Muscle layer of colon (tissue), 2 donors: ENCODE results near the gene DPP8.

Experiments used
- H3K27ac ChIP-seq: one replicate; pipeline ENCODE4 v1.7.0; 2013; ENCODE audit warnings: low read depth, mild to moderate bottlenecking, low read length, moderate library complexity
- H3K27me3 ChIP-seq, 2 donors: one replicate each; pipeline ENCODE4 v1.7.0; 2013; ENCODE audit warnings: low read length in 2 of 2, mild to moderate bottlenecking in 2 of 2; ENCODE audit not compliant: insufficient read depth in 2 of 2, control insufficient read depth in 1 of 2
- H3K36me3 ChIP-seq: one replicate; pipeline ENCODE4 v1.7.0; 2013; ENCODE audit warnings: mild to moderate bottlenecking, low read length; ENCODE audit not compliant: insufficient read depth
- H3K4me1 ChIP-seq: one replicate; pipeline ENCODE4 v1.7.0; 2013; ENCODE audit warnings: mild to moderate bottlenecking, low read length; ENCODE audit not compliant: insufficient read depth
- H3K4me3 ChIP-seq, 2 donors: one replicate each; pipeline ENCODE4 v1.7.0; 2013; ENCODE audit warnings: low read length in 2 of 2, low read depth in 1 of 2, mild to moderate bottlenecking in 1 of 2, moderate library complexity in 1 of 2
- H3K9ac ChIP-seq: one replicate; pipeline ENCODE4 v1.7.0; 2013; ENCODE audit warnings: low read length
- H3K9me3 ChIP-seq: one replicate; pipeline ENCODE4 v1.7.0; 2013; ENCODE audit warnings: mild to moderate bottlenecking, low read length
- donor health status: abdominal sarcoma.
- donor health status: Adenocarcinoma of cecum.

DPP8 gene

DNA sequence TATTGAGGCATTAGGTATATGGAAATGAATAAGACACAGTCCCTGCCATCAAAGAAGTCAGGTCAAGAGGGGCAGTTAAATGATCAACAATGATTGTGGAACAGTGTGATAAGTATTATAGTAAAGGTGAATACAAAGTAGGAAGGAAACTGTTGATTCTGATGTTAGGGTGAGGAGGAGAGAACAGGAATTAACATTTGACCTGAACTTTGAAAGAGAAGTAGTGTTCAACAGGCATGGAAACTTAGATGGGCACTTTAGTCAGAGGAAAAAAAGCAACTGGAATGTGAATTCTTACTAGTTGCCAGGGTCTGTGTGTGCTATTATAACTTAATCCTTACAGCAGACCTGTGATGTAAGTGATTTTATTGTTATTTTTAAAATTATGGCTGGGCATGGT is 30.4 kb upstream of the DPP8 start:
- H3K9me3 ChIP-seq: no peaks in the 10 kb centered on the region
- no peaks in the 10 kb centered on the region for H3K27me3 ChIP-seq
- H3K4me3 ChIP-seq: no peak overlapping the region
- no peaks in the 10 kb centered on the region for H3K4me1 ChIP-seq
- H3K27ac ChIP-seq: no peak overlapping the region
- no peak overlapping the region for H3K9ac ChIP-seq
- H3K36me3 ChIP-seq: no peaks in the 10 kb centered on the region

DNA sequence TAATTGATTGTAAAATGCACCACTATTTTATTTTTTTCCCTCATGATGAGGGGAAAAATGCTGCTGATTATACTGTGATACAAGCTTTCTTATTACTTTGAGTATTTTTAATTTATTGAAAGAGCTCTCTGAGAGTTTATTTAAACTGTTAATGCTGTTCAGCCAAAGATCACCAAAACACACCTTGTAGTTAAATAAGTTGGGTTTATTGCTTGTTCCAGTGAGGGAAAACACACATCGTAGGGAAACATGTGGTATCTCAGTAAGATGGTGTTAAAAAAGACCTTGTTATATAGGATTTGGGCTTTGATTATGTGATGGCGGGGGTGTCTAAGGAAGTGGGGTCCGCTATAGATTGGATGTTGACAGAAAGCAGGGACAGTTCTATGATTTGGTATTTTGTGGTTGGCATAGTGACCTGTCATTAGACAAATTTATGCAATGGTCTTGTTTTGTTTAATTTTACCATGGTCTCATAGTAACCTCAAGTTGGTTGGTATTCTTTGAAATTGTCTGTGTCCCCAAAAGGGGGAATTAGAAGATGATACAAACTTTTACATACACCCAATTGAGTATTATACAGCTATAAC is 23.8 kb upstream of the DPP8 start:
- Histone ChIP-seq H3K4me3 (no peak overlapping the region), H3K36me3 (no peaks in the 10 kb centered on the region), H3K27ac (no peak overlapping the region), H3K4me1 (peaks cover 6% of the 10 kb centered on the region), H3K9me3 (no peaks in the 10 kb centered on the region), H3K27me3 (no peaks in the 10 kb centered on the region), H3K9ac (no peak overlapping the region)

DNA sequence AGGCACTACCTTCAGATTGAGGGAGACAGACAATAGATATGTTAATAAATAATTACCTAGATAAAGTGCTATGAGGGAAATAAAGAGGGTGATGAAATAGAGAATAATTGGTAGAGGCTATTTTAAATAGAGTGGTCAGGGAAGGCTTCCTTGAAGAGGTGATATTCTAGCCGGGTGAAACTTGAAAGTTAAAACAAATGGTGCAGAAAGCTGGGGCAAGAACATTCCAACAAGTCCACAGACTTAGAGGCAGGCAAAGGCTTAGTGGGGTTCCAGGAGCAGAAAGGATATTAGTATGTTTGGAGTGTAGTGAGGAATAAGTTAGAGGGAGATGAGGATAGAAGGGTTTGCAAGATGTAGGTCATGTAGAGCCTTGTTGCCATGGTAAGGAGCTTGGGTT is 22.8 kb upstream of the DPP8 start:
- Histone ChIP-seq H3K9ac (no peak overlapping the region), H3K9me3 (no peaks in the 10 kb centered on the region), H3K27me3 (no peaks in the 10 kb centered on the region), H3K36me3 (no peaks in the 10 kb centered on the region), H3K4me3 (no peak overlapping the region), H3K27ac (no peak overlapping the region), H3K4me1 (peaks cover 6% of the 10 kb centered on the region)

DNA sequence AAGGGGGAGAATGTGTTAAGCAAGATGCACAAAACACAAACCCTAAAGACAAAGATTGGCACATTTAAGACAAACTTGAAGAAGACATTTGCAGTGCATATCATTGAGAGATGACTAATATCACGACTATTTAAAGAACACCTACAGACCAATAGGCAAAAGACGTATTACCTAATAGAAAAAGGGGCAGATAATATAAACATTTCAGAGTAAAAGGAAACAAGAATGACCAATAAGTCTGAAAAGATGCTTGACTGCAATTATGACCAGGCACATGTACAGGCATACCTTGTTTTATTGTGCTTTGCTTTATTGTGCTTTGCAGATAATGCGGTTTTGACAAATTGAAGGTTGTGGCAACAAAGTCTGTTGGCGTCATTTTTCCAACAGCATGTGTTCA is 17.7 kb upstream of the DPP8 start:
- Histone ChIP-seq H3K4me3 (no peak overlapping the region), H3K4me1 (peaks cover 6% of the 10 kb centered on the region), H3K9ac (no peak overlapping the region), H3K27me3 (no peaks in the 10 kb centered on the region), H3K36me3 (no peaks in the 10 kb centered on the region), H3K27ac (no peak overlapping the region), H3K9me3 (no peaks in the 10 kb centered on the region)

DNA sequence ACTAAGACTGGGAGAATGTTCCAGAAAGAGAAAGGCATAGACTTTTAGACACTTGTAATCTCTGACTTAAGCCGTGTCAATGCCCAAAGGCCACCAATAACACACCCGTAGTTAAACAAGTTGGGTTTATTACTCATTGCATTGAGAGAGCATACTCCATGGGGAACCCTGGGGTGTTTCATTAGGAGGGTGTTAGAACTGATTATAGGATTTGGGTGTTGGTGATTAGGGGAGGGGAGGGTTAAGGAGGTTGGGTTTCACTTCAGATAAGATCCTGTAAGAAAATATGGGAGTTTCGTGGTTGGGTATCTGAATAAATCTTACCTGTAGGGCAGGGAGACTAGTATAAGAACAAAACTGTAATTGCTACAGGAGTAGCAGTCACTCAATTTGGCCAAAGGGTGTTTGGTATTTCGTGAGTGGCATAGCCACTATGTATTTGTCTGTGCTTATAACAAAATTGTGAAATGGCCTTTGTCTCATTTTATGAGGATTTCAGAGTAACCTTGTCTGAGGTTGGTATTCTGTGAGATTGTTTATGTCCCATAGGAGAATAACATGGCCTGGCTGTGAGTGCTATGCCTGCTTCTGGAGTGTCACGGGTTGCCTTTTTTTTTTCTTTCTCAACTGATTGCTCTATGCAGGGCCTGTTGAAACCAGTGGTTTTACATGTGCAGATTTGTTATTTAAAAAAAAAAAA is 15.7 kb upstream of the DPP8 start:
- H3K9ac ChIP-seq: no peak overlapping the region
- no peak overlapping the region for H3K27ac ChIP-seq
- no peaks in the 10 kb centered on the region for H3K27me3 ChIP-seq

DNA sequence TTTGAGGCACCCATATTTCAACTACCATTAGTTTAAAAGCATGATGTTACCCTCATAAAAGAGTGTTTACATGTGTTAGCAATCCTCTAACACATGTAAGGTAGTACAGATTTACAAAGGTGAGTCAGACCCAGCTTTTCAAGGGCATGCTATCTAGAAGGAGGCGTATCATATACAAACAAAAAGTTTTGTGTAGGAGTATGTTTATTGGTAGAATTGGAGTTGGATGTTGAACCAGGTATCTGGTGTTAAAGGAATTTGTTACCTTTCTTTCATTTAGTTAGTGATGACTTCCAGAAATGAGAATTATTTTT is 15.2 kb upstream of the DPP8 start:
- Histone ChIP-seq H3K4me1 (peaks cover 6% of the 10 kb centered on the region), H3K9me3 (no peaks in the 10 kb centered on the region), H3K36me3 (no peaks in the 10 kb centered on the region), H3K27ac (no peak overlapping the region), H3K4me3 (no peak overlapping the region), H3K27me3 (no peaks in the 10 kb centered on the region), H3K9ac (no peak overlapping the region)

More for the DNA sequence above, 15.7 kb upstream of the DPP8 start:
- Histone ChIP-seq H3K36me3 (no peaks in the 10 kb centered on the region), H3K4me3 (no peak overlapping the region), H3K4me1 (peaks cover 6% of the 10 kb centered on the region), H3K9me3 (no peaks in the 10 kb centered on the region)

DNA sequence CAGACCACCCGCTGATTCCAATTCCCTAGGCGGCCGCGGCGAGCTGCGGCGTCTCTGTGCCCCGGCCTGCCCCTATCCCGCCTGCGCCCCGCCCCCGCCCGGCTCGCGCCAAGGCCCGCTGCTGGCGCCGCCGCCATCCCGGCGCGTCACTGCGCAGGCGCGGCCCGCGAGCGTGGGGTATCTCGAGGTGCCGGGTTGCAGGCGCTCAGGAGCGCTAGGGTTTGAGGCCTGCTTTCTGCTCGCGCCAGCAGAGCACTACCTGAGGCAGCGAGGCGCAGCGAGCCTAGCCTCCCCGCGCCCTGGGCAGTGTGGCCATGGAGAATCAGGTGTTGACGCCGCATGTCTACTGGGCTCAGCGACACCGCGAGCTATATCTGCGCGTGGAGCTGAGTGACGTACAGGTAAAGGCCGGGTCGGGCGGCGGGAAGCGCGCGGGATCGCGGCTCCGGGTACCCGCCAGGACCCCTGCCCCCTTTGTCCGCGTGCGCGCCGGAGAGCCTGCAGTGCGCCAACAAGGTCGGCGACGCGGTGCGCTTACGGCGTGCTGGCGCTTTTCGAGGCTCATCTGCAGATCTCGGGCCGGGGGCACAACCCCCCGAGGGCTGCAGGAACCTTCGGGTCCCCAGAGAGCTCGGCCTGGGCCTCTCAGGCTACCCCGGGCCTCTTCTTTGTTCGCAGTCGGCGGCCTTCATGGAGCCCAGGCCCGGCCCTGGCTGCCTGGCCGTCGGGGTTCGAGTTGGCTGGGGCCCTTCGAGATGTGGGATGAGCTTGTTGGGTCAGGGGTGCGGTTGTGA is 13.0 kb upstream of the DPP8 start, which contains the start of gene HACD3:
Gene HACD3 (plus strand): TSS at position 146 of the 794 bp plus-strand sequence. CDS start 169 bp downstream, at position 315.
- peak within 1 kb of the TSS; percentile 53 for H3K9ac ChIP-seq
- peak within 1 kb of the TSS; percentile 76 for H3K27ac ChIP-seq
- no peaks in the 10 kb centered on the region for H3K27me3 ChIP-seq
- H3K9me3 ChIP-seq: no peaks in the 10 kb centered on the region
- peak within 1 kb of the TSS; percentile 72 to 90 for H3K4me3 ChIP-seq
- no peaks in the 10 kb centered on the region for H3K36me3 ChIP-seq
- peaks cover 6% of the 10 kb centered on the region for H3K4me1 ChIP-seq

DNA sequence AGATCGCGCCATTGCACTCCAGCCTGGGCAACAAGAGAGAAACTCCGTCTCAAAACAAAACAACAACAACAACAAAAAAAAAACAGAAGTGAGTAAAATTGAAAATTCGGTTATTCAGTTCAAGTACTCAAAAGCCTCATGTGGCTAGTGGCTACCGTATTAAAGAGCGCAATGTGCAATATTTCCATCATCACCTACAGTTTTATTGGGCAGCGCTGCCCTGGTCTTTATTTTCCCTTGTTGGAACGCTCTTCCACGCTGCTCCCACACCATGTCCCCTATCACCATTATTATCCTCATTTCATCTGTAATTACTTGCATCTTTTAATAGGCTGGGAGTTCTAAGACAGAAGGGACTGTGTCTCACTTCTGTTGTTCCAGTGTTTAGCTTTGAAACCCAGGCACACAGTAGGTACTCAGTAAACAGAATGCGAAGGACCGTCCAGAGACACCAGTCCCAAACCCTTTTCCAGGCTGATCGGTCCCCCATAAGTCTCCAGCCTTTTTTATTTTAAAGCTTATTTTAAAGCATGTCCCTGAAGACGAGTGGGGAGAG is 12.4 kb upstream of the DPP8 start:
- Histone ChIP-seq H3K27me3 (no peaks in the 10 kb centered on the region), H3K4me3 (peak overlapping the region; percentile 72 to 90), H3K27ac (peak overlapping the region; percentile 61), H3K36me3 (no peaks in the 10 kb centered on the region), H3K4me1 (peaks cover 6% of the 10 kb centered on the region), H3K9me3 (no peaks in the 10 kb centered on the region), H3K9ac (peak overlapping the region; percentile 45)

DNA sequence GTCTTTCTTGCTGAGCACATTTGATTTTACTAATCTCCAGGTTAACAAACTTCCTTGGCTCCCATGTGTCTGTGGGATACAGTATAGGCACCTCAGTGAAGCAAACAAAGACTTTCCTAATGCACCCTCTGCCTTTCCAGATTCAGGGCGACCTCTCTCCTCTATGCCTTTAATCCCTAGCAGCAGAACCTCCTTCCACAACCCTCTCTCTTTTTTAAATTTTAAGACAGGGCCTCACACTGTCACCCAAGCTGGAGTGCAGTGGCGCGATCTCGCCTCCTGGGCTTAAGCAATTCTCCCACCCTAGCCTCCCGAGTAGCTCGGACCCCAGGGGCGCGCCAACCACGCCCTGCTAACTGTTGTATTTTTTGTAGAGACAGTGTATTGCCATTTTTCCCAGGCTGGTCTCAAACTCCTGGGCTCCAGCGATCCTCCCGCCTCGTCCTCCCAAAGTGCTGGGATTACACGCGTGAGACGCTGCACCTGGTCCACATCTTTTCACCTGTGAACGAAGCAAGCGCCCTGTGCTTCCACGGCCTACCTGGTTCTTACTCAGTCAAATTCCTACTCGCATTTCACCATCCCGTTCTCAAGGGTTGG is 11.1 kb upstream of the DPP8 start:
- no peaks in the 10 kb centered on the region for H3K36me3 ChIP-seq
- H3K9ac ChIP-seq: no peak overlapping the region
- no peaks in the 10 kb centered on the region for H3K9me3 ChIP-seq
- H3K27me3 ChIP-seq: no peaks in the 10 kb centered on the region
- H3K27ac ChIP-seq: no peak overlapping the region
- peaks cover 6% of the 10 kb centered on the region for H3K4me1 ChIP-seq
- H3K4me3 ChIP-seq: no peak overlapping the region

DNA sequence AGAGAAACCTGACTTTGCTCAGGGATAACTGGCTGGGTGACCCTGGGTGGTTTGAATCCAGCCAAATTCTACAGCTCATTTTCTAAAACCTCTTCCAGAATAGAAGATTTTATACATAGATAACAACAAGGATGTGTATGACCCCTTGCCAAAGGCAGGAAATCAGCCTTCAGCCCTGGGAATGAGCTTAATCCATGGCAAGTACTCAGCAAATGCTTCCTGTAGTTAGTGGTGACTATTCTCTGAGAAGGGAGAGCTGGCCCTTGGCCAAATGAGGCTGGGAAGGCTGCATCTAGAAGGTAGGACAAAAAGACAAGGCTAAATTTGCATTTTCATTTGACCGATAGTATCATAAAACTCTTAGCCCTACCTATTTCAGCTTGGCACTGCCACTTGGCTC is 8.1 kb upstream of the DPP8 start:
- H3K4me1 ChIP-seq: no peaks in the 10 kb centered on the region
- H3K4me3 ChIP-seq: no peak overlapping the region
- H3K9ac ChIP-seq: no peak overlapping the region
- no peaks in the 10 kb centered on the region for H3K9me3 ChIP-seq
- H3K27ac ChIP-seq: no peak overlapping the region
- no peaks in the 10 kb centered on the region for H3K27me3 ChIP-seq
- H3K36me3 ChIP-seq: no peaks in the 10 kb centered on the region

DNA sequence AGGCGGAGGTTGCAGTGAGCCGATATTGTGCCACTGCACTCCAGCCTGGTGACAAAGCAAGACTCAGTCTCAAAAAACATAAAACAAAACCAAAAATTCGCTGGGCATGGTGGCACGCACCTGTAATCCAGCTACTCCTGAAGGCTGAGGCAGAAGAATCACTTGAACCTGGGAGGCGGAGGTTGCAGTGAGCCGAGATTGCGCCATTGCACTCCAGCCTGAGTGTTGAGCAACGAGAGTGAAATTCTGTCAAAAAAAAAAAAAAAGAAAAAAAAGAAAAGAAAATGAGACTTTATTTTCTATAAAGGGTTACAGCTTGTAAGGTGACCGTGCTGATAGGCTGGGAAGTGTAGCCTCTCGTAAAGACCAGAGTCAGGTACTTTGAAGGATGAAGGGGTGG is 6.7 kb upstream of the DPP8 start:
- H3K27me3 ChIP-seq: no peaks in the 10 kb centered on the region
- H3K9ac ChIP-seq: no peak overlapping the region
- no peak overlapping the region for H3K4me3 ChIP-seq

More for the DNA sequence above, 6.7 kb upstream of the DPP8 start:
- H3K4me1 ChIP-seq: no peaks in the 10 kb centered on the region
- no peaks in the 10 kb centered on the region for H3K9me3 ChIP-seq
- H3K36me3 ChIP-seq: no peaks in the 10 kb centered on the region
- no peak overlapping the region for H3K27ac ChIP-seq
